CD4-positive, alpha-beta T cell treated with Interleukin-6 at 100 ng/mL for 8 hours (primary cell): ENCODE results near the gene TOP1.

Source experiments
- DNase-seq: peaks from one replicate; pipeline ENCODE4 v3.0.0-alpha.2; 2020; ENCODE audit warnings: mixed read lengths, low spot score

The TOP1 gene

GRCh38 chr20:41037179-41037578 lies 8.6 kb downstream of the TOP1 start:
- DNase-seq: no peak

DNA sequence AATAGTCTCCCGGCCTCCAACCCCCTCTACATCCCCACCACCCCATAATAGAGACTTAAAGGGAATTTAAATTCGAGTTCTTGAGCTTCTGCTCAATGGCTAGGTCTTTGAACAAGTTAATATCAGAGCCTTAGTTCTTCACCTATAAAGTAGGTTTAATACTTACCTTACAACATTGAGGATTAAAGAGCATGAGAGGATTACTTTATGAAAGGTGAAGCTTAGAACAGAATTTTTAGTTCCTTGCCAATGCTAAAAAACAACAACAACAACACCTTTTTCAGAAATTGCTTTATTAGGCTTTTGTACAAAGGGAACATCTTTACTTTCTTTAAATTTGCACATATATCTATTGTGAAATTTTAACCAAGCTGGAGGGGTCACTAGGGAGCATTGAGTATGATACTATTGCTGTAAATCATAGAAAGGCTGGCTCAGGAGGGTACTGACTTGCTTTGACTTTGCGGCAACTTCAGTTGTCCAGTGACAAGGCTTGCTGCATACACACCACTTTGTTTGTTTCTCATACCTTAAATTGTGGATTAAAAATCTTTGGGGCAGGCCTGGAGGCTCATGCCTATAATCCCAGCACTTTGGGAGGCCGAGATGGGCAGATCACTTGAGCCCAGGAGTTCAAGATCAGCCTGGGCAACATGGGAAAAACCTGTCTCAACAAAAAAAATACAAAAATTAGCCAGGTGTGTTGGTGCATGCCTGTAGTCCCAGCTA lies 9.7 kb downstream of the TOP1 start:
- no peak for DNase-seq

DNA sequence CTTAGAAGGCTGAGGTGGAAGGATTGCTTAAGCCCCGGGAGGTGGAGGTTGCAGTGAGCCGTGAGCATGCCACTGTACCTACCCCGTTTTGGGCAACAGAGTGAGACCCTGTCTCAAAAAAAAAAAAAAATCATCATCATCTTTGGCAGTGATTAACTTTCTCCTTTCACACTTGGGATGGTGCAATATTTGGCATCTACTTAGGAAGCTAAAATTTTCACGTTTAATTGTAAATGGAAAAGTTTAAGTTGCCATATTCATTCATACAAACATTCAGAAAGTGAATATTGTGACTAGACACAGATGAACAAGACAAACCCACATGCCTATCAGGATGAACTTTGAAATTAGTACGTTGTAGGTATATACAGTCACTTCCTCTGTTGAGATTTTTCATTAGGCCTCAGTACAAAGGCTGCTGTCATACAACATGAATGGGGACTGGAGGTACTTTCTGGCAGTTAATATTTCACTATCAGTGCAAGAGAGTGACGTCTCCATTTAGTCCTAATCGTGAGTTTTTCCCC lies 10.3 kb downstream of the TOP1 start:
- no peak for DNase-seq

- DNase-seq: no peak
Measured at GRCh38 chr20:41040855-41041254, 12.2 kb downstream of the TOP1 start.

GRCh38 chr20:41041693-41042092 lies 13.1 kb downstream of the TOP1 start:
- no peak for DNase-seq

GRCh38 chr20:41044409-41045062 lies 15.9 kb downstream of the TOP1 start:
- no peak for DNase-seq

- DNase-seq: no peak
Measured at GRCh38 chr20:41045671-41046070, 17.0 kb downstream of the TOP1 start.

- DNase-seq: no peak
Measured at GRCh38 chr20:41046716-41047115, 18.1 kb downstream of the TOP1 start.

DNA sequence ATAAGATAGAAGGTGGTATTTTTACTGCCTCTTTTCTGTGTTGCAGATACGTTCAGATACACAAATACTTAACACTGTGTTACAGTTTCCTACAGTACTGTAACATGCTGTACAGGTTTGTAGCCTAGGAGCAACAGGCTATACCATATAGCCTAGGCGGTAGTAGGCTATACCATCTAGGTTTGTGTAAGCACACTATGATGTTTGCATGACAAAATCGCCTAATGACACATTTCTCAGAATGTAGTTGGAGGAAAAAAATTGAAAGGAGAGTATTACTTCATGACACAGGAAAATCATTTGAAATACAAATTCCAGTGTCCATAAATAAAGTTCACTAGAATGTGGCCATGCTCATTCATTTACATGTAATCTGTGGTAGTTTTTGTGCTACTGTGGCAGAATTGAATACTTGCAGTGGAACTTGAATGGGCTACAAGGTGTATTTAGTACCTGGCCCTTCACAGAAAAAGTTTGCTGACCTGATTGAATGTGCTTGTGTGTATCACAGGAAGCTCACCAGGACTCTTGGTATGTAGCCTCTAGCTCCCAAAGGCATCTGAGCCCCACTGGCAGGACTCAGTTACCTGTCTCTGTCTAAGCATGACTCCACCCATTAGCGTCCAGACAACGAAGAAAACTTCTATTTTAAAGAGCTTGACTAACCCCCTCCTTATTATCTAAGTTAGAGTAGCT lies 18.8 kb downstream of the TOP1 start:
- DNase-seq: no peak

DNA sequence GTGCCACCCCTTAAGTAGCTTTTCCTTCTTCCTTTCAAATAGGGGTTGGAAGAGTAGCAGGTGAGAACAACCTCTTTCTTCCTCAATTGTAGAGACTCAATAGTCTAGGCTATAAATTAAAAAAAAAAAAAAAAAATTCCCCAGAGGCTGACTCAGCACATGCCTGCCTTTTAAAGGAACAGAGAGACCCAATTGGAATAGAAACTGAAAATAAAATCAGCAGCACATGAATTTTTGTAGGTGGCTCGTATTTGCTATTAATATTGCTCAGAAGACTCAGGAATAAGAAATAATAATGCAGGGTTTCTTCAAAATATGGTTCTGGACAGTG lies 19.3 kb downstream of the TOP1 start:
- DNase-seq: peak; percentile 36

- peak; percentile 43 for DNase-seq
Measured at GRCh38 chr20:41048461-41049301, 20.1 kb downstream of the TOP1 start.

DNA sequence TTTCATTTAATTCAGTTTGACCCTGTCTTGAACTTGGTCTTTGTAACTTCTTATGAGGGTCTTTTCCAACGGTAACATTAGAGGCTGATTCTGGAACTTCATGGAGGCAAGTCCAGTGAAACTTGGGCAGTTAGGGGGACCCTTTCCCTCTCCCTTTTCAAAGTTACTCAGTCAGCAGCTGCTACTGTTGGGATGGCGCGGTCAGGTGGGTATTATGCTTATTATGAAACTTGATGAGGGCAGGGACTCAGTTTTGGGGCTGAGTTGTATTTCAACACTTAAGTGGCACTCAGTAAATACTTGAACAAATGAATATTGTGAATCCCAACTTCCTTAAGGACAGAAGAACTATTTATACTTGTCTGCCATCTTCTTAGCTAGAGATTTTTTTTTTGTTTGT lies 20.8 kb downstream of the TOP1 start:
- DNase-seq: no peak

DNA sequence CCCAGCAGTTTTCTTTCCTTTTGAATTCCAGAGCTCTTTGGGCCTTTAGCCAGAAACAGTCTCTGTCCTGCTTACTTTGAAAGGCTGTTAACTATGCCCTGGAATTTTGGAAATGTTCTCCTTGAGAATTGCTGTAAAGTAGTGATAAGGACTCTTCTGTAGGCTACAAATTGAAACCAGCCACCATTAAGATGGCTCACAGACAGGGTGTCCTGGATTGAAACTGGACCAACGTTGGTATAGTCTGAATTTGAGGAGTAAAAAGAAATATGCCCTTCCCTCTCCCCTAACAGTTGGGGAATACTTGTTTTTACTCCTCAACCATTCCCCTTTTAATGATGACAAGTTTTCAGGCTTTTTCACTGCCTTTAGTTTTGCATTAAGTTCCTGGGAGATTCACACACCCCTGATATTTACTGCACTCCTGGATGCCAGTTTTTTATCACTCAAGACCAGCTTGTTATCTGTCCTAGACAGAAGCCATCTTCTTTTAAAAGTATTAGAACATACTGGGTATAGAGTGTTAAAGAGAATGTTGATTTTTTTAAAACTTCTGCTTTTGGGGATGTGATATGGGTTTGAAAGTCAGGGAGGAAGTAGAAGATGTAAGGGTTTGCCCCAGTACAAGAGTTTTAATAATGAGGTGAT lies 21.9 kb downstream of the TOP1 start:
- DNase-seq: no peak

DNA sequence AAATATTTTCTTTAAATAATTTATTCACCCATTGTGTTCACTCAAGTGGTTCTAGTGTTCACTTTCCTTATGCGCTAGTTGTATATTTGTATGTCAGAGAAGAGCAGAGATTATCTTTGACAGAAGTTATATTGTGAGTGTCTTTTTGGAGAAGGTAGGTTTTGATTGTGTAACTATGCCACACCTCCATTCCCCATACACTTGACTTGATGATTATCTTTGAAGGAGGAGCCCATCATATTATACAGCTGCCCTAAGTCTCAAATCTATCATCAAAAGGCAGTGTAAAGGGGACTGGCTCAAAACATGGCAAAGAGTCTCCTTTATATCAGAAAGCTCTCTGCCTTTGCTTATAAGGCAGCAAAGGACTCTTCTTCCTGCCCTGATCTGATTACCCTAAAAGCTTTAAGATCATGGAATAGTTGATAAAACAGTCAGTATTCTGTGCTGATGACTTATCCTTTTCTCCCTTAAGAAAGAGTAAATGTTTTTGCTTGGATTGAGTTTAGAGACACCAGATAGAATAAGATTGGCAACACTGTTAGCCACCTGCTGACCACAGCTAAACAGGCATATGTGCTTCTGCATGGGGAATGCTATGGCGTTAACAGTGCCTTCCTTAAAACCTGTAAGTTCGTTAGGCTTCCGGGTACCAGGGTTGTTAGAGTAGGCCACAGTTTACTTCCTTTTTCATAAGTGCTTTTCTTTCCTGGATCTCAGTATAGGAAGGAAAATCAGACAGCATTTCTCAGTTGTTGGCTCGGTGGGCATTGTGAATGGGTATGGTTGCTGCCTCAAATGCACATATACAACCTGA lies 22.6 kb downstream of the TOP1 start:
- DNase-seq: no peak

DNA sequence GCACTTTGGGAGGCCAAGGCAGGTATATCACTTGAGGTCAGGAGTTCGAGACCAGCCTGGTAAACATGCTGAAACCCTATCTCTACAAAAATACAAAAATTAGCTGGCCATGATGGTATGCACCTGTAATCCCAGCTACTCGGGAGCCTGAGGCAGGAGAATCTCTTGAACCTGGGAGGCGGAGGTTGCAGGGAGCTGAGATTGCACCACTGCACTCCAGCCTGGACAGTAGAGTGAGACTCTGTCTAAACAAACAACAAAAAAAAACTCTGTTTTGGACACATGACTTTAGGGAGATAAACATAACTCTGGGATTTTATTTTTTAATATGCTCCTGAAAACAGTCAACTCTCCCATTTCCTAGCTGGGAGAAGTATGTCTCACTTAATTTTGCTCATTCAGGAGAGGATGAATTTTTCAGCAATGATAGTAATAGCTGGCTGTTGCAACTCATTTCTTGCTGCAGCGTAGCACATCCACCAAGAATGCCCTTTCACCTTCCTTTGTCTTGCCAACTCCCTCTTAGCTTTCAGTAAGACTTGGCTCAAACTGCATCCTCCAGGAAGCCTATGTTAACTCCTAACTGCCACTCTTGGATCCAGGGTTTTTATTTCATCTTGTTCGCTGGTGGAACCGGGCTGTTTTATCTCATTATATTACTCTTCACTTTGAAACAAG lies 24.3 kb downstream of the TOP1 start:
- no peak for DNase-seq

- DNase-seq: no peak
Measured at GRCh38 chr20:41054070-41054846, 25.6 kb downstream of the TOP1 start.

- DNase-seq: no peak
Measured at GRCh38 chr20:41054847-41055230, 26.2 kb downstream of the TOP1 start.

GRCh38 chr20:41055679-41056078 lies 27.1 kb downstream of the TOP1 start:
- no peak for DNase-seq

GRCh38 chr20:41057999-41058673 lies 29.5 kb downstream of the TOP1 start:
- no peak for DNase-seq
